Astrocyte (in vitro differentiated cells and primary cell): ENCODE measurements around the gene KRT75. TPM values are rescaled to one million over a fixed set of nuclear protein-coding genes. Genes with fewer than 3 reads are reported as not detected.

Experiments used
- DNase-seq: peaks from one replicate; pipeline ENCODE4 v3.0.0-alpha.2; 2010; ENCODE audit warnings: low read depth
- FAIRE-seq: peaks from 2 replicates; lab custom pipeline; 2011; peaks lifted over from hg19 to GRCh38; lab: Jason Lieb, UNC
- H2AFZ ChIP-seq: 2 replicates; pipeline ENCODE4 v1.6.0; 2012; ENCODE audit warnings: low read depth, low read length, inconsistent platforms
- H3K27ac ChIP-seq: 2 replicates; pipeline ENCODE4 v1.5.1; 2011; ENCODE audit warnings: low read depth, low read length, inconsistent platforms
- H3K27me3 ChIP-seq: 2 replicates; pipeline ENCODE4 v1.6.0; 2011; ENCODE audit warnings: low read length, inconsistent platforms; ENCODE audit not compliant: insufficient read depth
- H3K36me3 ChIP-seq: 2 replicates; pipeline ENCODE4 v1.5.1; 2011; ENCODE audit warnings: low read length, inconsistent platforms; ENCODE audit not compliant: insufficient read depth
- H3K4me1 ChIP-seq: 2 replicates; pipeline ENCODE4 v1.5.1; 2011; ENCODE audit warnings: low read length, inconsistent platforms; ENCODE audit not compliant: insufficient read depth
- H3K4me2 ChIP-seq: 2 replicates; pipeline ENCODE4 v1.6.0; 2012; ENCODE audit warnings: low read length, inconsistent platforms
- H3K4me3 ChIP-seq: 2 replicates; pipeline ENCODE4 v1.5.1; 2011; ENCODE audit warnings: low read depth, mild to moderate bottlenecking, low read length, inconsistent platforms; ENCODE audit not compliant: insufficient read depth
- H3K79me2 ChIP-seq: 2 replicates; pipeline ENCODE4 v1.6.0; 2012; ENCODE audit warnings: mild to moderate bottlenecking, low read length, inconsistent platforms; ENCODE audit not compliant: insufficient read depth
- H3K9ac ChIP-seq: 2 replicates; pipeline ENCODE4 v1.6.0; 2012; ENCODE audit warnings: mild to moderate bottlenecking, low read length, inconsistent platforms
- H3K9me3 ChIP-seq: 2 replicates; pipeline ENCODE4 v1.5.1; 2012; ENCODE audit warnings: low read depth, mild to moderate bottlenecking, low read length, inconsistent platforms; ENCODE audit not compliant: insufficient read depth
- H4K20me1 ChIP-seq: 2 replicates; pipeline ENCODE4 v1.6.0; 2012; ENCODE audit warnings: low read length, inconsistent platforms; ENCODE audit not compliant: insufficient read depth
- H3K27ac Mint-ChIP-seq: one replicate; pipeline ENCODE4 v1.8.0; 2021; ENCODE audit warnings: mild to moderate bottlenecking, mixed read lengths; ENCODE audit not compliant: unreplicated experiment
- H3K27me3 Mint-ChIP-seq: one replicate; pipeline ENCODE4 v1.8.0; 2021; ENCODE audit warnings: low read depth, mixed read lengths; ENCODE audit not compliant: unreplicated experiment
- H3K36me3 Mint-ChIP-seq: one replicate; pipeline ENCODE4 v1.8.0; 2021; ENCODE audit warnings: low read depth, mixed read lengths; ENCODE audit not compliant: unreplicated experiment
- H3K4me1 Mint-ChIP-seq: one replicate; pipeline ENCODE4 v1.8.0; 2021; ENCODE audit warnings: low read depth, mixed read lengths; ENCODE audit not compliant: unreplicated experiment
- H3K4me3 Mint-ChIP-seq: one replicate; pipeline ENCODE4 v1.8.0; 2021; ENCODE audit warnings: mild to moderate bottlenecking, moderate library complexity, mixed read lengths; ENCODE audit not compliant: unreplicated experiment
- H3K9me3 Mint-ChIP-seq: one replicate; pipeline ENCODE4 v1.8.0; 2021; ENCODE audit warnings: mild to moderate bottlenecking, mixed read lengths; ENCODE audit not compliant: unreplicated experiment
- EZH2 ChIP-seq: IDR thresholded peaks from 2 replicates; pipeline ENCODE4 v1.6.1; 2012; ENCODE audit warnings: mild to moderate bottlenecking, low read length, inconsistent platforms; ENCODE audit not compliant: insufficient read depth
- total RNA-seq: library from RNA; stranded (reverse); gene quantifications from 2 replicates; pipeline ENCODE4 v1.2.1, GENCODE V29; 2021
- TF ChIP-seq, protein P1 (sequence below): IDR thresholded peaks from 2 replicates; pipeline ENCODE4 v1.5.1; 2011; ENCODE audit warnings: low read depth, mild to moderate bottlenecking, inconsistent platforms, low read length, moderate library complexity; ENCODE audit not compliant: insufficient read depth

KRT75 gene
- total RNA-seq, 1 donor from 2014 or later = not detected

DNA sequence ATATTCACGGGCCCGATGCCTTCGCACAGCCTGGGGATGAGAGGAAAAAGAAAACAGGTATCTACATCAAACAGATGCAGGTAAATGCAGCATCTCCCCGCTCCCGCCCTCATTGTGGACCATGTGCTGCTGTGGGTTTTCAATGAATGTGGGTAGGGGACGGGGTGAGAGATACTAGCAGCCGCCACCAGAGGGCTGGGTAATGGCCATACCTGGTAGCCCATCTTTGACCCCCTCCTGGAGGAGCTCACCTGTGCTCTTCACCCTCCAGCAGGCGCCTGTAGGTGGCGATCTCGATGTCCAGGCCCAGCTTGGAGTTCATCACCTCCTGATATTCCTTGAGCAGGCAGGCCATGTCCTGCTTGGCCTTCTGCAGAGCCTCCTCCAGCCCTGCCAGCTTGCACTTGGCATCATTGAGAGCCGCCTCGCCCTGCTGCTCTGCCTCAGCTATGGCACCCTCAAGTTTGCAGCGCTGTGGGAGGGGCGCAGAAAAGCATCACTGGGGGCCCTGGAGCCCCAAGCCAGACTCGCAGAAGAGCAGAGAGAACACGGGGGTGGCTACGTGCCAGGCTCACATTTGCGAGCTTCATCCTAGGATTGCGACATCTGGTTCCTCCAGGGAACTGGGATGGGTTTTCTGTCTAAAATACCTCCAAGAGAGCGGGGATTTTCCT is 38.3 kb downstream of the KRT75 start:
- Histone ChIP-seq H3K4me3 (no peak overlapping the region), H4K20me1 (no peaks in the 10 kb centered on the region), H3K36me3 (no peaks in the 10 kb centered on the region), H3K9me3 (no peaks in the 10 kb centered on the region), H3K4me2 (no peak overlapping the region), H3K27me3 (peaks cover 17% of the 10 kb centered on the region), H3K27ac (no peak overlapping the region), H3K4me1 (no peaks in the 10 kb centered on the region), H3K79me2 (no peaks in the 10 kb centered on the region), H2AFZ (no peak overlapping the region), H3K9ac (no peak overlapping the region)
- Mint-ChIP-seq H3K4me1 (peaks cover 2% of the 10 kb centered on the region), H3K36me3 (no peaks in the 10 kb centered on the region), H3K27ac (no peak overlapping the region), H3K27me3 (peaks cover 71% of the 10 kb centered on the region), H3K9me3 (no peaks in the 10 kb centered on the region), H3K4me3 (no peak overlapping the region)
- FAIRE-seq (no peak), DNase-seq (no peak)
- no peak for TF ChIP-seq EZH2
- TF ChIP-seq, protein P1, sequence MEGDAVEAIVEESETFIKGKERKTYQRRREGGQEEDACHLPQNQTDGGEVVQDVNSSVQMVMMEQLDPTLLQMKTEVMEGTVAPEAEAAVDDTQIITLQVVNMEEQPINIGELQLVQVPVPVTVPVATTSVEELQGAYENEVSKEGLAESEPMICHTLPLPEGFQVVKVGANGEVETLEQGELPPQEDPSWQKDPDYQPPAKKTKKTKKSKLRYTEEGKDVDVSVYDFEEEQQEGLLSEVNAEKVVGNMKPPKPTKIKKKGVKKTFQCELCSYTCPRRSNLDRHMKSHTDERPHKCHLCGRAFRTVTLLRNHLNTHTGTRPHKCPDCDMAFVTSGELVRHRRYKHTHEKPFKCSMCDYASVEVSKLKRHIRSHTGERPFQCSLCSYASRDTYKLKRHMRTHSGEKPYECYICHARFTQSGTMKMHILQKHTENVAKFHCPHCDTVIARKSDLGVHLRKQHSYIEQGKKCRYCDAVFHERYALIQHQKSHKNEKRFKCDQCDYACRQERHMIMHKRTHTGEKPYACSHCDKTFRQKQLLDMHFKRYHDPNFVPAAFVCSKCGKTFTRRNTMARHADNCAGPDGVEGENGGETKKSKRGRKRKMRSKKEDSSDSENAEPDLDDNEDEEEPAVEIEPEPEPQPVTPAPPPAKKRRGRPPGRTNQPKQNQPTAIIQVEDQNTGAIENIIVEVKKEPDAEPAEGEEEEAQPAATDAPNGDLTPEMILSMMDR = no peak

- no peak overlapping the region for H3K27ac ChIP-seq
- H3K4me2 ChIP-seq = no peak overlapping the region
- H3K4me3 ChIP-seq = no peak overlapping the region
- Mint-ChIP-seq H3K27me3 (peaks cover 62% of the 10 kb centered on the region), H3K27ac (no peak overlapping the region), H3K4me1 (peaks cover 8% of the 10 kb centered on the region), H3K9me3 (no peaks in the 10 kb centered on the region), H3K36me3 (no peaks in the 10 kb centered on the region), H3K4me3 (no peak overlapping the region)
- H2AFZ ChIP-seq = no peak overlapping the region
- no peaks in the 10 kb centered on the region for H3K36me3 ChIP-seq
- H3K27me3 ChIP-seq = peaks cover 17% of the 10 kb centered on the region
- DNase-seq = no peak
- TF ChIP-seq EZH2 = no peak
- TF ChIP-seq, protein P1 = no peak
- H3K9ac ChIP-seq = no peak overlapping the region
- no peaks in the 10 kb centered on the region for H3K79me2 ChIP-seq
- no peaks in the 10 kb centered on the region for H4K20me1 ChIP-seq
- no peaks in the 10 kb centered on the region for H3K9me3 ChIP-seq
- no peak for FAIRE-seq
- no peaks in the 10 kb centered on the region for H3K4me1 ChIP-seq
These were observed 39.2 kb downstream of the KRT75 start for GRCh38 chr12:52394836-52395405.

DNA sequence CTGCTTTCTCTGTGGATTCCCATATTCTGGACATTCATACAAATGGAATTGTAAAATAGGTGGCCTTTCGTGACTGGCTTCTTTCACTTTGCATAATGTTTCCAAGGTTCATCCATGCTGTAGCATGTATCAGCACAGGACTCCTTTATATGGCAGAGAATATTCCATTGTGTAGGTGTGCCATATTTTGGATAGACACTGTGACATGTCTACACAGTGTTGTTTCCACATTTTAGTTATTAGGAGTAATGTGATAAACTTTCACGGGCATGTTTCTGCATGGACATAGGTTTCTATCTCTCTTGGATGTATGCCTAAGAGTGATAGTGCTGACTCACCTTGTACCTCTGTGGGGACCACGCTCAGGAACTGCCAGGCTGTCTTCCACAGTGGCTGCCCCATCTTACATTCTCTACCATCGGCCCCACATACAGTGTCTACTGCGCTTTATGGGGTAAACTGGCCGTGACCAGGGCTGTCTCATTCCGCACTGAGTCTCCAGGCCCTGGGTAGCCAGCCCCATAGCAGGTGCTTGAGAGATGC is 41.6 kb downstream of the KRT75 start:
- Histone ChIP-seq H3K79me2 (no peaks in the 10 kb centered on the region), H3K27ac (no peak overlapping the region), H2AFZ (no peak overlapping the region), H3K27me3 (peaks cover 18% of the 10 kb centered on the region), H3K36me3 (no peaks in the 10 kb centered on the region), H3K9ac (no peak overlapping the region), H3K4me1 (no peaks in the 10 kb centered on the region), H3K4me2 (no peak overlapping the region), H4K20me1 (no peaks in the 10 kb centered on the region), H3K4me3 (no peak overlapping the region), H3K9me3 (no peaks in the 10 kb centered on the region)
- Mint-ChIP-seq H3K4me1 (peaks cover 16% of the 10 kb centered on the region), H3K27me3 (peaks cover 44% of the 10 kb centered on the region), H3K27ac (no peak overlapping the region), H3K9me3 (no peaks in the 10 kb centered on the region), H3K36me3 (no peaks in the 10 kb centered on the region), H3K4me3 (no peak overlapping the region)
- no peak for TF ChIP-seq EZH2
- TF ChIP-seq, protein P1 = no peak
- FAIRE-seq (no peak), DNase-seq (no peak)
